Measurements from ENCODE around the gene ADARB2.

- TF ChIP-seq POLR2A (IDR thresholded peaks at IDR 0.05) (no peak), CTCF (IDR thresholded peaks at IDR 0.05) (no peak)
These were observed 180.2 kb downstream of the ADARB2 start for GRCh38 chr10:1557081-1557480.
